Cardiac muscle cell (in vitro differentiated cells and primary cell): ENCODE results near the gene FAM222A. TPM values are rescaled to one million over a fixed set of nuclear protein-coding genes. Genes with fewer than 3 reads are reported as not detected.

Source experiments
- DNase-seq, 2 donors: peaks; one replicate each; pipeline versions ENCODE4 v3.0.0 to v3.0.0-alpha.2; 2010 to 2017; ENCODE audit warnings: low read depth in 1 of 2, low spot score in 1 of 2
- H3K27ac ChIP-seq: fragments of 200-600 bp; sonication (generic); 2 replicates; pipeline ENCODE4 v1.5.1; 2016
- H3K27me3 ChIP-seq: fragments of 200-600 bp; sonication (generic); 2 replicates; pipeline ENCODE4 v1.6.0; 2016; ENCODE audit warnings: control low read depth
- H3K36me3 ChIP-seq: fragments of 200-600 bp; sonication (generic); 2 replicates; pipeline ENCODE4 v1.5.1; 2016; ENCODE audit warnings: control low read depth
- H3K4me1 ChIP-seq: fragments of 200-600 bp; sonication (generic); 2 replicates; pipeline ENCODE4 v1.8.1; 2017; ENCODE audit warnings: low read depth, mild to moderate bottlenecking, mixed run types
- H3K4me3 ChIP-seq: fragments of 200-600 bp; sonication (generic); 2 replicates; pipeline ENCODE4 v1.5.1; 2016; ENCODE audit warnings: mild to moderate bottlenecking
- H3K9me3 ChIP-seq: fragments of 200-600 bp; sonication (generic); 2 replicates; pipeline ENCODE4 v1.5.1; 2017; ENCODE audit warnings: low read depth, mild to moderate bottlenecking, control low read depth
- CTCF ChIP-seq: IDR thresholded peaks from 2 replicates; pipeline ENCODE4 v1.5.1; 2012; ENCODE audit warnings: low read depth, mild to moderate bottlenecking, low read length
- polyA plus RNA-seq: library from polyadenylated mRNA; unstranded; fragments of >200 nt; fragmentation: Nextera tagmentation; extraction: Ambion mirVana; gene quantifications from 2 replicates; pipeline ENCODE4 v1.2.1, GENCODE V29; 2016
- total RNA-seq: library from RNA; depleted of rRNA; stranded (reverse); fragments of >200 nt; gene quantifications from 2 replicates; pipeline ENCODE4 v1.2.3, GENCODE V29; 2016

Gene FAM222A
- total and polyA plus RNA-seq, 2 experiments from 2014 or later = 25.4 to 42.9 TPM

- Histone ChIP-seq H3K4me1 (peaks cover 45% of the 10 kb centered on the region), H3K36me3 (no peaks in the 10 kb centered on the region), H3K27ac (no peak overlapping the region), H3K9me3 (no peaks in the 10 kb centered on the region), H3K27me3 (no peaks in the 10 kb centered on the region), H3K4me3 (no peak overlapping the region)
- no peak for DNase-seq
- no peak for TF ChIP-seq CTCF
These were observed 24.6 kb downstream of the FAM222A start for GRCh38 chr12:109738209-109738608.

- Histone ChIP-seq H3K4me3 (no peak overlapping the region), H3K4me1 (peaks cover 45% of the 10 kb centered on the region), H3K27me3 (no peaks in the 10 kb centered on the region), H3K27ac (peak overlapping the region; percentile 50), H3K9me3 (no peaks in the 10 kb centered on the region), H3K36me3 (no peaks in the 10 kb centered on the region)
- no peak for DNase-seq
- no peak for TF ChIP-seq CTCF
These were observed 25.4 kb downstream of the FAM222A start for GRCh38 chr12:109738878-109739665.

- Histone ChIP-seq H3K27ac (peak overlapping the region; percentile 50), H3K36me3 (no peaks in the 10 kb centered on the region), H3K9me3 (no peaks in the 10 kb centered on the region), H3K27me3 (no peaks in the 10 kb centered on the region), H3K4me1 (peaks cover 42% of the 10 kb centered on the region), H3K4me3 (no peak overlapping the region)
- peak; percentile 42 for TF ChIP-seq CTCF
- peak in 1 of 2 donors; percentile 5 for DNase-seq
These were observed 26.4 kb downstream of the FAM222A start for GRCh38 chr12:109739747-109740693.

- DNase-seq = no peak
- Histone ChIP-seq H3K27ac (peak overlapping the region; percentile 50), H3K27me3 (no peaks in the 10 kb centered on the region), H3K4me1 (peaks cover 42% of the 10 kb centered on the region), H3K4me3 (no peak overlapping the region), H3K36me3 (no peaks in the 10 kb centered on the region), H3K9me3 (no peaks in the 10 kb centered on the region)
- no peak for TF ChIP-seq CTCF
These were observed 27.1 kb downstream of the FAM222A start for GRCh38 chr12:109740694-109741245.

- H3K9me3 ChIP-seq = no peaks in the 10 kb centered on the region
- no peak for TF ChIP-seq CTCF
- no peak for DNase-seq
These were observed 27.8 kb downstream of the FAM222A start for GRCh38 chr12:109741286-109741969.

More at GRCh38 chr12:109741286-109741969, 27.8 kb downstream of the FAM222A start:
- H3K27me3 ChIP-seq = no peaks in the 10 kb centered on the region
- peaks cover 44% of the 10 kb centered on the region for H3K4me1 ChIP-seq
- no peak overlapping the region for H3K4me3 ChIP-seq
- H3K36me3 ChIP-seq = no peaks in the 10 kb centered on the region
- H3K27ac ChIP-seq = peak overlapping the region; percentile 16
